Transverse colon (tissue), 4 donors: Measurements from ENCODE around the gene TMPRSS9. TPM values are rescaled to one million over a fixed set of nuclear protein-coding genes. Genes with fewer than 3 reads are reported as not detected.

Experiments
- DNase-seq: peaks from one replicate; pipeline ENCODE4 v3.0.0-alpha.2; 2019
- H3K27ac ChIP-seq, 4 donors: fragments of 200-600 bp; sonication (generic); 2 replicates each; pipeline ENCODE4 v1.5.1; 2016 to 2018; ENCODE audit warnings: inconsistent platforms in 4 of 4
- H3K27me3 ChIP-seq: fragments of 200-600 bp; sonication (generic); 2 replicates; pipeline ENCODE4 v1.5.1; 2017; ENCODE audit warnings: inconsistent platforms
- H3K36me3 ChIP-seq, 4 donors: fragments of 200-600 bp; sonication (generic); 2 replicates each; pipeline ENCODE4 v1.5.1; 2017 to 2019; ENCODE audit warnings: inconsistent platforms in 4 of 4
- H3K4me1 ChIP-seq, 4 donors: fragments of 200-600 bp; sonication (generic); 2 replicates each; pipeline ENCODE4 v1.5.1; 2017 to 2020; ENCODE audit warnings: inconsistent platforms in 4 of 4
- H3K4me3 ChIP-seq, 4 donors: fragments of 200-600 bp; sonication (generic); 1 replicate in 1 of 4; 2 replicates in 3 of 4; pipeline versions ENCODE4 v1.5.1 to v1.6.1; 2017 to 2019; ENCODE audit warnings: inconsistent platforms in 4 of 4
- H3K9me3 ChIP-seq, 2 donors: fragments of 200-600 bp; sonication (generic); 2 replicates each; pipeline ENCODE4 v1.5.1; 2017 to 2019; ENCODE audit warnings: inconsistent platforms in 2 of 2
- CTCF ChIP-seq, 5 experiments: fragments of 200-600 bp in 3 of 5; fragments of 450-650 bp in 2 of 5; sonication (generic) in 3 of 5; IDR thresholded peaks; 1 replicate in 2 of 5; 2 replicates in 3 of 5; pipeline ENCODE4 v1.5.1; 2016 to 2017; ENCODE audit warnings: antibody characterized with exemption in 5 of 5, inconsistent platforms in 3 of 5, mild to moderate bottlenecking in 2 of 5, moderate library complexity in 1 of 5
- EP300 ChIP-seq: sonication (generic); formaldehyde crosslinking; IDR thresholded peaks from one replicate; pipeline ENCODE4 v1.6.1; 2017; ENCODE audit warnings: antibody characterized with exemption, low read depth
- POLR2A ChIP-seq: fragments of 450-650 bp; IDR thresholded peaks from one replicate; pipeline ENCODE4 v1.6.1; 2016; ENCODE audit warnings: antibody characterized with exemption, mild to moderate bottlenecking, moderate library complexity
- POLR2AphosphoS5 ChIP-seq, 3 donors: sonication (generic); formaldehyde crosslinking; IDR thresholded peaks; one replicate each; pipeline ENCODE4 v1.6.1; 2016; ENCODE audit warnings: antibody characterized with exemption in 3 of 3
- WGBS, 2 donors: methylation state at CpG; one replicate each; pipeline ENCODE4 v1.1.5; 2018; ENCODE audit warnings: low coverage in 1 of 2; 5-methylcytosine and 5-hydroxymethylcytosine counted together
- in situ Hi-C, 4 donors: fragments of 200-750 bp; cut with MboI; loops; one replicate each; pipeline versions ENCODE4 v1.15.0 to v1.15.1; 2017; ENCODE audit warnings: low sequenced_read_pairs in 3 of 4, low pct_ligation_motif_present in 1 of 4, low pct_unique_long_range_greater_than_20kb in 1 of 4
- intact Hi-C: fragments of 100-400 bp; cut with DNase I; formaldehyde crosslinking; loops from one replicate; pipeline ENCODE4 v1.15.1; 2023; ENCODE audit warnings: low total_unique reads
- total RNA-seq, 4 donors: library from RNA; depleted of rRNA; stranded (reverse); fragments of >200 nt; gene quantifications; one replicate each; pipeline ENCODE4 v1.1.0, GENCODE V29; 2016

TMPRSS9 gene
- total RNA-seq, 4 donors from 2014 or later = 0.27 TPM; not detected in 3

- WGBS, 2 donors = 95% methylated on average over 25 of the region's 27 CpGs; no CpG with 5 or more reads in 1 of the 2 donors
- H3K4me3 ChIP-seq = no peak overlapping the region
- no peak for DNase-seq
- H3K4me1 ChIP-seq = peaks cover 36 to 52% (median 47%) of the 10 kb centered on the region in 4 donors
- no peaks in the 10 kb centered on the region for H3K36me3 ChIP-seq
- TF ChIP-seq CTCF (IDR thresholded peaks at IDR 0.05) = no peak
- TF ChIP-seq EP300 = no peak
- TF ChIP-seq POLR2AphosphoS5 (IDR thresholded peaks at IDR 0.05) = no peak
- no peak for TF ChIP-seq POLR2A
- intact Hi-C loops (no loop called here), in situ Hi-C loops (no loop called here)
- peak overlapping the region in 3 of 4 donors; percentile 77 to 88 (median 78) for H3K27ac ChIP-seq
- H3K9me3 ChIP-seq = no peaks in the 10 kb centered on the region
- H3K27me3 ChIP-seq = no peaks in the 10 kb centered on the region
These were observed 25.6 kb upstream of the TMPRSS9 start for GRCh38 chr19:2334426-2334825.

GRCh38 chr19:2334986-2335846, 24.8 kb upstream of the TMPRSS9 start:
- 88 to 91% methylated on average over 16 to 26 of the region's 26 CpGs for WGBS, 2 donors
- peaks cover 31 to 44% (median 40%) of the 10 kb centered on the region in 4 donors for H3K4me1 ChIP-seq
- H3K27ac ChIP-seq = no peak overlapping the region
- in situ Hi-C loops = no loop called here
- peaks cover 0 to 5% (median 0%) of the 10 kb centered on the region in 4 donors for H3K36me3 ChIP-seq
- no peak for TF ChIP-seq EP300
- no peaks in the 10 kb centered on the region for H3K9me3 ChIP-seq
- no peak for DNase-seq
- no peak overlapping the region for H3K4me3 ChIP-seq
- intact Hi-C loops = no loop called here
- no peaks in the 10 kb centered on the region for H3K27me3 ChIP-seq

- Histone ChIP-seq H3K27ac (no peak overlapping the region), H3K4me3 (no peak overlapping the region), H3K4me1 (peaks cover 25 to 38% (median 33%) of the 10 kb centered on the region in 4 donors), H3K9me3 (no peaks in the 10 kb centered on the region), H3K27me3 (no peaks in the 10 kb centered on the region), H3K36me3 (peaks cover 0 to 5% (median 0%) of the 10 kb centered on the region in 4 donors)
- no peak for DNase-seq
- intact Hi-C loops (no loop called here), in situ Hi-C loops (no loop called here)
- TF ChIP-seq CTCF (IDR thresholded peaks at IDR 0.05) (no peak), POLR2A (no peak), POLR2AphosphoS5 (IDR thresholded peaks at IDR 0.05) (no peak), EP300 (no peak)
- 57 to 93% methylated on average over 2 to 3 of the region's 3 CpGs for WGBS, 2 donors
These were observed 24.2 kb upstream of the TMPRSS9 start for GRCh38 chr19:2335848-2336247.

- DNase-seq = no peak
These were observed 23.3 kb upstream of the TMPRSS9 start for GRCh38 chr19:2336528-2337328.

More at GRCh38 chr19:2336528-2337328, 23.3 kb upstream of the TMPRSS9 start:
- Histone ChIP-seq H3K36me3 (peaks cover 0 to 5% (median 0%) of the 10 kb centered on the region in 4 donors), H3K27me3 (no peaks in the 10 kb centered on the region), H3K4me1 (peaks cover 21 to 30% (median 24%) of the 10 kb centered on the region in 4 donors), H3K9me3 (no peaks in the 10 kb centered on the region), H3K27ac (no peak overlapping the region), H3K4me3 (no peak overlapping the region)
- intact Hi-C loops (no loop called here), in situ Hi-C loops (no loop called here)
- WGBS, 2 donors = 90% methylated on average over 33 of the region's 33 CpGs; no CpG with 5 or more reads in 1 of the 2 donors
- TF ChIP-seq POLR2A = no peak
- no peak for TF ChIP-seq CTCF (IDR thresholded peaks at IDR 0.05)
- TF ChIP-seq EP300 = no peak
- TF ChIP-seq POLR2AphosphoS5 (IDR thresholded peaks at IDR 0.05) = no peak
